NCI-H1436 (cell line): ENCODE data around the gene VPS26B.

ENCODE experiments used
- DNase-seq: peaks from one replicate; lab custom pipeline; 2025; lab: John Stamatoyannopoulos, UW

Gene VPS26B

GRCh38 chr11:134257101-134257500 is 32.6 kb downstream of the VPS26B start:
- no peak for DNase-seq

- no peak for DNase-seq
These were observed 34.1 kb downstream of the VPS26B start for GRCh38 chr11:134258577-134258976.

DNA sequence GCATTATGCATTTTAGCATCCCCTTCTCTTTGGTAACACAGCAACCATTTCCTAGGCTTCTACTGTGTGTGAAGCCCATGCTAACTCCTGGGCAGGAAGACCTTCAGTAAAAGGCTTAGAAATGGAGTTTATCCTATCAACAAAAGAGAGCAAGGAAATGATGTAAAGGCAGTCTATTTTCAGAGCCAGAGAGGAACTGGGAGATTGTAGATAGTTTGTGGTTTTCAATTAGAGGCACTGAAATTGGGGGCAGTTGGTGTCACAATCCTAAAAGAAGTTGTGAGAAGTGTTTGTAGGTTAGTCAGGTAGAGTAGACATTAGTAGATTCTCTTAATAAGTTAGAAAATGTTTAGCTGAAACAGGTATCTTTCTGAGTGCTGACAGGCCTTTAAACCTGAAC is 36.0 kb downstream of the VPS26B start:
- no peak for DNase-seq

DNA sequence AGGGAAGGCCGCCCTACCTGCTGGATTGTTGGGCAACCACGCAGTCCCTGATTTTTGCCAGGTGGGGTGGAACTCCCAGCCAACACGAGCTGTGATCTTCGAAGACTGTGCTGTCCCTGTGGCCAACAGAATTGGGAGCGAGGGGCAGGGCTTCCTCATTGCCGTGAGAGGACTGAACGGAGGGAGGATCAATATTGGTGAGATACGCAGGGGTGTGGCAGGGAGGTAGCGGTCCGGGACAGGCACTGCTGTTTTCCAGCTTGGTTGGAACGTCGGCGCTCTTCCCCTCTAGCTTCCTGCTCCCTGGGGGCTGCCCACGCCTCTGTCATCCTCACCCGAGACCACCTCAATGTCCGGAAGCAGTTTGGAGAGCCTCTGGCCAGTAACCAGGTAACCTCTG is 36.5 kb downstream of the VPS26B start:
- no peak for DNase-seq

DNA sequence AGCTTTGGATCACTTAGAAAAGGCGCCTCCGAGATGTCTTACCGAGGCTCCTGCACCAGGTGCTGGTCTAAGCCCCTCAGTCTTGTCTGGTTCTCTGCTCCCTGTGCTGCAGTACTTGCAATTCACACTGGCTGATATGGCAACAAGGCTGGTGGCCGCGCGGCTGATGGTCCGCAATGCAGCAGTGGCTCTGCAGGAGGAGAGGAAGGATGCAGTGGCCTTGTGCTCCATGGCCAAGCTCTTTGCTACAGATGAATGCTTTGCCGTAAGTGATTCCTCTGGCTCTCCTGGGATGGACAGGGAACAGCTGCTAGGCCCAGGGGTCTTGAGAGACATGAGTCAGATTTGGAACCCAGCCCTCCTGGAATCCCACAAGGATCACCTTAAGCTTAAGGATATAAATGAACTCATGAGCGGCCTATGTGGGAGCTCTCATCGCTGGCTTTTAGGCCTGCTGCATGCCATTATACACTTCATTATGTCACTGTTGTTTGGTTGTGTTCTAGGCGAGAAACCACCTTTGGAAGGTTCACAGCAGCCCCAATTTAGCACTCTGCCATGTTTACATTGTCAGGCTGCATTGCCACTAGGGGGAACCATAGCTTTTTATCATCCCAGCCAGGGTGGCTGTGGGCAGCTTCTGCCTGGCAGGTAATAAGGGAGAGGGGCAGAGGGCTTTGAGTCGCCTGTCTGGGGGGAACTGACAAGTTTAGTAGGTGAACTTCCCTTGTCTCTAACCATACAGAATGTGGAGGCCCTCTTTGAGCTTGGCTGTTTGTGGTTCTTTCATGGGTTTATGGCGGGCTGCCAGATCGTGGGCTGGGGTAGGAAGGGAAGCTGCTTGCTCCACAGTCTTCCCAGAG is 37.4 kb downstream of the VPS26B start:
- DNase-seq, result peak; percentile 12

DNA sequence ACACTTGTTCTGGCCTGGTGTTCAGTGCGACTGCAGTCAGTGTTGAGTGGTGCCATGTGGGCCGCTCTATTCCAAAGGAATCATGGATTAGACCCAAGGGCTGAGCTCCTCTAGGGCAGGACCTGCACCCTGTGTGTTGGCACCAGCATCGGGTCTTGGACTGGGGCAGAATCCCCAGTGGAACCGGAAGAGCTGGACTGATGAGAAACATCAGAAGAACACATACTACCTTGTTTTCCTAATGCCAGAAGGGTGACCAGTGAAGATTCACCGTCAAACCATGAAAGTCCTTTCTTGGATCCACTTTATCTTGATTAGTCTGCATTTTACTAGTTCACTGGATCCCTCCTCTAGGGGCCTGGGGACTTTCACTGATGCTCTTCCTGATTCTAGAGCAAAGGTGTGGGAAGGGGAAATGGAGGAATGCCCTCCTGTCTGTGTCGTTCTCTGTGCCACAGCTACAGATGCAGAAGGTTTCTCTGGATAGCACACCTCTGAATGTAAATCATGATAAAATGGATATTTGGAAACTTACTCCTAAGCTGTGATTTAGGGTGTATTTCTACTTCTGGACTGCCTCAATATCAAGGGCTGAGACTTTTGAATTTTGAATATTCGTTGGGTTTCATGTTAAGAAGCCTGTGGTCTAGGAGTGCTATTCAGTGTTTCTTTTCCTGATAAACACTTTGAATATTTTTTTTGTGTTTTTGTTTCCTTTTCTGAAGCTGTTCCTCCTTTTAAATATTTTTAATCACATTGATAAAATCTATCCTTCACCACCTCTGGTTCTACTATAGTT is 40.7 kb downstream of the VPS26B start:
- no peak for DNase-seq

DNA sequence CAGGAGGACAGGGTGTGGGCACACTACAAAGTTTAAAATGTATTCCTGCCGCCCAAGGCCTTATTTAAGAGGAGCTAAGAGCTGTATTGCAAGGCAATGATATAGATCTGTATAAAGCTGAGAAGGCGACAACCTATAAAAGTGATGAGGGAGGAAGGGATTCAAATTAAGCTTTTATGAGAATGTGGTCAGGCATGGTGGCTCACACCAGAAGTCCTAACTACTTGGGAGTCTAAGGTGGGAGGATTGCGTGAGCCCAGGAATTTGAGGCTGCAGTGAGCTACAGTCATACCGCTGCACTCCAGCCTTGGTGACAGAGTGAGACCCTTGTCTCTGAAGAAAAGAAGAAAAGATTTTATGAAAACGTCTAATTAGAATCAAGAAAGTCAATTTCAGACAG is 42.0 kb downstream of the VPS26B start:
- DNase-seq, result no peak

GRCh38 chr11:134266841-134267251 is 42.4 kb downstream of the VPS26B start:
- DNase-seq, result no peak

- DNase-seq, result no peak
These were observed 43.0 kb downstream of the VPS26B start for GRCh38 chr11:134267461-134267860.

- DNase-seq, result no peak
These were observed 43.5 kb downstream of the VPS26B start for GRCh38 chr11:134267966-134268365.

DNA sequence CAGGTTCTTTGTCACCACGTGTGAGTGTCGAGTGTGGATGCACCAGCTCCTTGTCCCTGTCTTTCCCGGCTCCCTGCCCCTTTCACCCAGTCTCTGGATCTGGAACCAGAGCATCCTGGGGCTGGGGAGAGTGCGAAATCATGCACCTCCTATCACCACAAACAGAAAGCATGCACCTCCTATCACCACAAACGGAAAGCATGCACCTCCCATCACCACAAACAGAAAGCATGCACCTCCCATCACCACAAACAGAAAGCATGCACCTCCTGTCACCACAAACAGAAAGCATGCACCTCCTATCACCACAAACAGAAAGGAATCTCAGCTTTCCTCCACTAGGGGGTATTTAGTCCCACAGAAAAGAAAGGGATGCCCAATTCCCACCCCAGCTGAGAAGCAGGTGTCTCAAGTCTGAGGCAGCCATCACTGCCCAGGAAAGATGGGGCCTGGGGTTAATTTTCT is 45.8 kb downstream of the VPS26B start:
- DNase-seq, result no peak

GRCh38 chr11:134271978-134272377 is 47.5 kb downstream of the VPS26B start:
- no peak for DNase-seq

- DNase-seq, result no peak
These were observed 48.2 kb downstream of the VPS26B start for GRCh38 chr11:134272381-134273316.

DNA sequence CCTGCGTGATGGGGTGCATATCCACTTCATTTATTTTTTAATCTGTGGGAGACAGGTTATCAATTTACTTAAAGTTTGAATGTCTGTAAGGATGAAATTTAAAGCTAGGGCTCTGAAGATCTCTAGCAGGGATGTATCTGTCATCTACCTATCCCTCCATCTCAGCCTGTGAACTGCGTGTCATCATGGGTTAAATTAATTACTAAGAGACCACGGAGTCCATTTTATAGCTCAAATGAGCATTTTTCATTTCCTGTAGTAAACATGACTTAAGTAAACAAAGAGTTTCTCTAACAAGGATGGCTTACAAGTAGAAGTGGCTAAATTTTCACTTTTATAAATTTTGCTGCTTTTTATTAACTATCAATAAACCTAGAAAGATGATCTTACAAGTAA is 48.8 kb downstream of the VPS26B start:
- no peak for DNase-seq

DNA sequence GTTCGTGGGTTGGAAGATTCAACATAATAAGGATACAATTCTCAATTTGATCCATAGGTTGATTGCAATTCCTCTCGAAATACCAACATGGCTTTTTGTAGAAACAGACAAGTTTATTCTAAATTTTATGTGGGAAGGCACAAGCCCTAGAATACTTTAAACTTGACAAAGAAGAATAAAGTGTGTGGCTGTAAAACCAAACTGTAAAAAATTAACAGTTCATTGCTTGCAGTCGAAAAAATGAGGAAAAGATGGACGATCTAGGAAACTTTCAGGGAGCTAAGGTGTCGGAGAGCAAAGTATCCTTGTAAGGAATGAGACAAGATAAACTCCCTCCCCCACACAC is 50.7 kb downstream of the VPS26B start:
- DNase-seq, result no peak

DNA sequence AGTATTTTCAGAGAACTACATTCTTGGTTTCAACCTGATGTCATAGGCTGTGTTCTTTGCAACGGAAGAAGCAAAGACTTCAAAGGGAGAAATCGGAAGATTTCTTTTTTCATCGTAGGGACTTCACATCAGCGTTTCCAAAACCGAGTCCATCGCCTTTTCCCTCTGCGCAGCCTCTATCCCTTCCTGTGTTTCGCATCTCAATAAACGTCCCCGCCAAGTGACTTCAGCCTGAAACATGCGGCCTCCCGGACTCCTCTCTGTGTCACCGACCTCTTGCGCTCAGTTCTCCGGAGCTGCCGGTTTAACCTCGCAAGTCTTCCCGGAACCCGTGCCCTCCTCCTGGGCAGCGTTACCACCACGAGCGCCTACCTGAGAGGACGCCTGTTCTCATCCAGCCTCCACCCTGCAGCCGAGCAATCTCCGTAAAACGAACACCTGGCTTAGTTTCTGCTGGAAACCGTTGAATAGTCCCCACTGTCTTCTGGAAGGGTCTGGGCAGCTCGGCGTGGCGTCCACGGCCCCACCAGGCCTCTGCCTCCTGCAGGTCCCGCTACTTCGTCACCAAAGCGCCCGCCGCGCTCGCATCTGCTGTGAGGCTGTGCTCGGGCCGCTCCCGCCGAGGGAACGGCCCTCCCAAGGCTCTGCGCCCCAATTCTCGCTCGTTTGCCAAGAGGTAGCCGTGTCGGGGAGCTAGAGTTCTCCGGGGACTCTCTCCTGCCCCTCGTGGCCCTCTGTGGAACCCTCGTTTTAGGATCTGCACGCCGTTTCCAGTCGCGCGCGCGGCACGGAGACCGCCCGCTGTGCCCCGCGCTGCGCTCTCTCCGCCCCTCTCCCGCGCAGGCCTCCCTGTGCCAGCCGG is 51.3 kb downstream of the VPS26B start, which contains the start of gene GLB1L3:
Gene GLB1L3, plus strand, starts transcription at position 846 of the 862 bp plus-strand sequence. CDS start 362 bp downstream, outside the sequence.
- no peak for DNase-seq

DNA sequence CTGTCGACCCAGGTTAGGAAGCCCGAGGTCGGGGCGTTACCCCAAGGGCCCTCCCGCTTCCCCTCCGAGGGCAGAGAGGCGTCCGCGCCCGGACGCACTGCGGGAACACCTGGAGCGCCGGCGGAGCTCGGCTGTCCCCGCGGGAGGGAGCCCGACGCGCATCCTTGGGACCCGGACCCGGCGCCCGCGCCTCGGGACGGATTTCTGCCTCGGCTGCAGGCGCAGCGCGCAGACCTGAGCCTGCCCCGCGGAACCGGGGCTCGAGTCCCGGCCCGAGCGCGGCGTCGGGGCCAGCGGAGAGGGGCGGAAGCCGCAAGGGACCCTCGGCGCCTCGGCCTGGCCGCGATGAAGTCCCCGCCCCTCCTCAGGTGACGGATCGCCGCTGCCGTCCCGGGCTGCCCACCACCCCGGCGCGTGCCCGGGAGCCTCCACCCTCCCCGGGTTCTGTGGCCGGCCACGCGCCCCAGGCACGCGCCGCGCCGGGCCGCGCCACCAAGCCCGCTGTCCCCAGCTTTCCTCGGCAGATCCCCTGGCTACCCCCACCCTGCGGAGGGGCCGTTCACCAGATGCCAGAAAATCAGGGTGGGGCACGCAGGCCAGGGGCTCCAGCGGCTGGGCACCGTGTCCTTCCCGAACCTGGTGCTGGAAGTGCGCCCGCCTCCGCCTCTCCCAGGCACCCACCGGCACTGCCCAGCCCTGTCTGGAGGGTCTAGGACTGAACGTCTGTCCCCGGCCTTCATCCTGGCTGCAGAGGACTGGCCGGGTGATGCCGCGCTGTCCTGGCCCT is 52.1 kb downstream of the VPS26B start:
- DNase-seq, result no peak

DNA sequence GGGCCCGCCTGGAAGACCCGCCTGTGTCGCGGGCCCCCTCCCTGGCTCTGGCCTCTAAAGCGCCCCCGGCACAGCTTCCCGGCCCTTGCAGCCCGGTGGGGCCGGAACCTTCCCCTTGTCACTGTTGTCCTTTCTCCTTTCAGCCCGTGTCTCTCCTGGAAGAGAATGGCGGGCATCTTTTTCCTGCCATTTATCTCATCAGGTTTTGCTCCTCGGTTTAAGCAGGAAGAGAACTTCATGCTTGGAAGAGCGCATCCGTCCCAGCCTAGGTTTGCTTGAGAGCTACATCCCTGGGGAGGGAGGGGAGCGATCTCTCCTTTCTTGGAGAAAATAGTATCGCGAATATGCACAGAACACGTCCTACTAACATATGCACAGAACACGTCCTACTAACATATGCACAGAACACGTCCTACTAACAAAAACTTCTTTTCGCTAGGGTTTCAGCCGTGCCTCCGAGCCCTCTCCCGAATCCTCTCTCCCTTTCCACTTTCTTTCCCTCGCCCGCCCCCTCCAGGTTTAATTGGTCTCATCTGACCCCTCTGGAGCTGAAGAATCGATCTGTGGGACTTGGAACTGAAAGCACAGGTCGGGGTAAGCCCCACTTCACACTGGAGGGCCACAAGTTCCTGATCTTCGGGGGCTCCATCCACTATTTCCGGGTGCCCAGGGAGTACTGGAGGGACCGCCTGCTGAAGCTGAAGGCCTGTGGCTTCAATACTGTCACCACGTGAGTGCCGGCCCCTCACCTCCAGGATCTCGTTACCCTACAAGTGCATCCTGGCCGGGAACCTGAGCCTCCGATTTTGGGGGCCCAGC is 52.9 kb downstream of the VPS26B start:
- DNase-seq, result no peak

GRCh38 chr11:134278356-134278755 is 53.9 kb downstream of the VPS26B start:
- no peak for DNase-seq
